ENCODE results near the gene MID1. TPM values are rescaled to one million over a fixed set of nuclear protein-coding genes. Genes with fewer than 3 reads are reported as not detected.

MID1 gene
- total RNA-seq, 1 donor from 2014 or later, result 0.18 TPM

GRCh38 chrX:10524578-10524977 lies 95.8 kb downstream of the MID1 start:
- Mint-ChIP-seq H3K27ac (no peak overlapping the region), H3K27me3 (no peaks in the 10 kb centered on the region), H3K4me1 (no peaks in the 10 kb centered on the region), H3K4me3 (no peak overlapping the region), H3K36me3 (ENCODE audit: low read depth) (no peaks in the 10 kb centered on the region), H3K9me3 (no peaks in the 10 kb centered on the region)
- ChIA-PET CTCF (no interaction called here), POLR2A (no interaction called here)
- DNase-seq, result no peak
- intact Hi-C loops (cut with micrococcal nuclease), result no loop called here
- ATAC-seq (ENCODE audit: low read depth), result no peak
- TF ChIP-seq CTCF (IDR thresholded peaks at IDR 0.05), result no peak

GRCh38 chrX:10519761-10520160 lies 100.6 kb downstream of the MID1 start:
- no peak overlapping the region for H3K27ac Mint-ChIP-seq
- DNase-seq (no peak), ATAC-seq (ENCODE audit: low read depth) (no peak)
- no peaks in the 10 kb centered on the region for H3K27me3 Mint-ChIP-seq
- H3K9me3 Mint-ChIP-seq, result no peaks in the 10 kb centered on the region
- CTCF ChIA-PET, result no interaction called here
- no peak overlapping the region for H3K4me3 Mint-ChIP-seq
- TF ChIP-seq CTCF (IDR thresholded peaks at IDR 0.05), result no peak
- no peaks in the 10 kb centered on the region for H3K36me3 Mint-ChIP-seq (ENCODE audit: low read depth)
- POLR2A ChIA-PET, result no interaction called here
- no peaks in the 10 kb centered on the region for H3K4me1 Mint-ChIP-seq
- intact Hi-C loops (cut with micrococcal nuclease), result no loop called here

- intact Hi-C loops (cut with micrococcal nuclease), result no loop called here
- Mint-ChIP-seq H3K27me3 (no peaks in the 10 kb centered on the region), H3K36me3 (ENCODE audit: low read depth) (no peaks in the 10 kb centered on the region), H3K4me1 (no peaks in the 10 kb centered on the region), H3K9me3 (no peaks in the 10 kb centered on the region), H3K27ac (no peak overlapping the region), H3K4me3 (no peak overlapping the region)
- no peak for ATAC-seq (ENCODE audit: low read depth)
- DNase-seq, result no peak
- no peak for TF ChIP-seq CTCF (IDR thresholded peaks at IDR 0.05)
- CTCF ChIA-PET, result no interaction called here
- POLR2A ChIA-PET, result no interaction called here
These were observed 101.1 kb downstream of the MID1 start for GRCh38 chrX:10519278-10519677.

- TF ChIP-seq CTCF (IDR thresholded peaks at IDR 0.05), result no peak
- ChIA-PET CTCF (no interaction called here), POLR2A (no interaction called here)
- H3K4me3 Mint-ChIP-seq, result no peak overlapping the region
- intact Hi-C loops (cut with micrococcal nuclease), result no loop called here
- H3K27me3 Mint-ChIP-seq, result no peaks in the 10 kb centered on the region
- H3K36me3 Mint-ChIP-seq (ENCODE audit: low read depth), result no peaks in the 10 kb centered on the region
- H3K9me3 Mint-ChIP-seq, result no peaks in the 10 kb centered on the region
- no peak for ATAC-seq (ENCODE audit: low read depth)
- no peak for DNase-seq
- no peak overlapping the region for H3K27ac Mint-ChIP-seq
- H3K4me1 Mint-ChIP-seq, result no peaks in the 10 kb centered on the region
These were observed 102.3 kb downstream of the MID1 start for GRCh38 chrX:10518073-10518472.

- no peak for ATAC-seq (ENCODE audit: low read depth)
- CTCF ChIA-PET, result no interaction called here
- TF ChIP-seq CTCF (IDR thresholded peaks at IDR 0.05), result no peak
These were observed 103.5 kb downstream of the MID1 start for GRCh38 chrX:10516781-10517322.

More at GRCh38 chrX:10516781-10517322, 103.5 kb downstream of the MID1 start:
- H3K4me3 Mint-ChIP-seq, result no peak overlapping the region
- no peaks in the 10 kb centered on the region for H3K9me3 Mint-ChIP-seq
- no peaks in the 10 kb centered on the region for H3K27me3 Mint-ChIP-seq
- no peak overlapping the region for H3K27ac Mint-ChIP-seq
- no peaks in the 10 kb centered on the region for H3K36me3 Mint-ChIP-seq (ENCODE audit: low read depth)
- intact Hi-C loops (cut with micrococcal nuclease), result no loop called here
- POLR2A ChIA-PET, result no interaction called here
- no peaks in the 10 kb centered on the region for H3K4me1 Mint-ChIP-seq
- DNase-seq, result no peak
